Measurements from ENCODE around the gene STXBP5L. TPM values are rescaled to one million over a fixed set of nuclear protein-coding genes. Genes with fewer than 3 reads are reported as not detected.
"Not testable (repeated sequence)": the region's sequence is repeated elsewhere in the genome, so short reads cannot be mapped to it uniquely, and the experiment has no call there.

The STXBP5L gene
- total RNA-seq, 1 experiment from 2014 or later, result not detected

GRCh38 chr3:121362035-121362734 is 454.2 kb downstream of the STXBP5L start:
- in situ Hi-C loops (cut with HindIII; ENCODE audit: low pct_unique_long_range_greater_than_20kb, low sequenced_read_pairs), result no loop called here
- DNase-seq (ENCODE audit: low read depth), result no peak

GRCh38 chr3:121388308-121388707 is 480.3 kb downstream of the STXBP5L start:
- DNase-seq (ENCODE audit: low read depth), result not testable (repeated sequence)

GRCh38 chr3:121395967-121396366 is 488.0 kb downstream of the STXBP5L start:
- in situ Hi-C loops (cut with HindIII; ENCODE audit: low pct_unique_long_range_greater_than_20kb, low sequenced_read_pairs), result not testable (repeated sequence)

More at GRCh38 chr3:121388308-121388707, 480.3 kb downstream of the STXBP5L start:
- in situ Hi-C loops (cut with HindIII; ENCODE audit: low pct_unique_long_range_greater_than_20kb, low sequenced_read_pairs), result not testable (repeated sequence)

GRCh38 chr3:121398051-121398450 is 490.0 kb downstream of the STXBP5L start:
- DNase-seq (ENCODE audit: low read depth); in situ Hi-C loops (cut with HindIII; ENCODE audit: low pct_unique_long_range_greater_than_20kb, low sequenced_read_pairs): not testable (repeated sequence)

More at GRCh38 chr3:121395967-121396366, 488.0 kb downstream of the STXBP5L start:
- DNase-seq (ENCODE audit: low read depth), result not testable (repeated sequence)

DNA sequence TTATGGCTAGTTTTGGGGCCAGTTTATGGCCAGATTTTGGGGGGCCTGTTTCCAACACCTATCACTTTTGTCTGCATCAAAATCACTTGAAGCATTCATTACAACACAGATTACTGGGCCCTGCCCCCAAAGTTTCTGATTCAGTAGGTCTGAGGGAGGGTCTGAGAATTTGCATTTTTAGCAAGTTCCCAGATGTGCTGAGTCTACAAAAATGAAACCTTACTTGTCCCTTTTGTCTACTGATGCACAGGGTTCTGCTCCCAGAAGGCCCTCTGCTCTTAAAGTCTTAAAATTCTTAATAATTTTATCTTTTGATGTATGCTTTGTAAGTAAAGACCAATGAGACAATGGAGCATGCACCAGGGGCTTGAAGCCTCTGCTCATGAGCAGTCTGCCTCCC is 491.8 kb downstream of the STXBP5L start:
- no peak for DNase-seq (ENCODE audit: low read depth)
- in situ Hi-C loops (cut with HindIII; ENCODE audit: low pct_unique_long_range_greater_than_20kb, low sequenced_read_pairs), result no loop called here

DNA sequence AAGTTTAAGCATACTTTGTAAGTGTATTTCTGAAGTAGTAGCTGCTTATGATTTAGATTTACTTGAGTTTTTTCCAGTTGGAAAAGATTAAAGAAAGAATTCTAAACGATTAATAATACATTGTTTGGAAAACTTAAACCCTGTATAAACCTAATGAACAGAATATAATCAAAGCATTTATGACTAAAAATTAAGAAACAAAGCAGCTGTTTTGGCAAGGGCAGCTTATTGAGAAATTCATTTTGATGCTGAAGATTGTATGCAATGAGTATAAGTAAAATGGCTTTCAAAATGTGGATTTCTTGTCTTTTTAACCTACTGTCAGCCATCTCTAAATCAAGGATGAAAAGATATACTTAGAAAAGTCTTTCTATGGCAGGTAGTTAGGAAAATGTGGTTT is 497.6 kb downstream of the STXBP5L start:
- DNase-seq (ENCODE audit: low read depth), result no peak
- in situ Hi-C loops (cut with HindIII; ENCODE audit: low pct_unique_long_range_greater_than_20kb, low sequenced_read_pairs), result no loop called here

DNA sequence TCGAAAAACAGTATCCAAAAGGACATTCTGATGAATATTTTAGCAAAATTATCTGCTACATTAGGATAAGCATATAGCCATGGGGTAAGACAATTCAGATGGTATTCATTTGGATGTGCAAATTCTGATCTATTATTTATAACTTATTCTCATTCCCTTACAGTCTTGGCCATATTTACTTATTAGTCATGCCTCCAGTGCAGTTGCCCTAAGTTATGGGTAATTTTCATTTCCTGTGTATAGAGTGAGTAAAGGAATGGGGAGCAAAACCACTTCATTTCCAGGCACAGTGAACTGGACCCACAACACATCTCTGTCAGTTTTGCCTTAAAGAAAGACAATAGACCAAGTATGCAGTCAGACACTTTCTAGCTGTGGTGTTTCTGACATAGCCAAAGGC is 503.5 kb downstream of the STXBP5L start:
- in situ Hi-C loops (cut with HindIII; ENCODE audit: low pct_unique_long_range_greater_than_20kb, low sequenced_read_pairs), result no loop called here
- no peak for DNase-seq (ENCODE audit: low read depth)

- DNase-seq (ENCODE audit: low read depth), result no peak
- in situ Hi-C loops (cut with HindIII; ENCODE audit: low pct_unique_long_range_greater_than_20kb, low sequenced_read_pairs), result no loop called here
Measured at GRCh38 chr3:121414924-121415323, 506.9 kb downstream of the STXBP5L start.

GRCh38 chr3:121418182-121418581 is 510.2 kb downstream of the STXBP5L start:
- DNase-seq (ENCODE audit: low read depth), result no peak
- in situ Hi-C loops (cut with HindIII; ENCODE audit: low pct_unique_long_range_greater_than_20kb, low sequenced_read_pairs), result no loop called here

DNA sequence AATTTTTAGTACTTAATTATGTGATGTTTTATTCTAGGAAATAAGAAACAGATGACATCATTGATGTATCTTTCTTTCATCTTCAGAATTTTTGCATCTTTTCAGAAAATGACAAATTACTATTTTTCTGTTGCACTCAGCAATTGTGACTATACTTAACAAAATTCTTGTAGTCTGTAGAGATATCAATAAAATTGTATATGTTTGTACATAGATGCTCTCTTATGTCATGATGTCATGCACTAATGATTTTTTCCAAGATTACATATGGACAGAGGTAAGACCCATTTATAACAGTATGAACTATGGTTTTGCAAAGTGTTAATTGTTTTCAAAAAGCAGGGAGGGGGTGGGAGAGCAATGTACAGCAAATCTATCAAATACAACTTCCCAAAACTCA is 516.5 kb downstream of the STXBP5L start:
- no peak for DNase-seq (ENCODE audit: low read depth)
- in situ Hi-C loops (cut with HindIII; ENCODE audit: low pct_unique_long_range_greater_than_20kb, low sequenced_read_pairs), result no loop called here

DNA sequence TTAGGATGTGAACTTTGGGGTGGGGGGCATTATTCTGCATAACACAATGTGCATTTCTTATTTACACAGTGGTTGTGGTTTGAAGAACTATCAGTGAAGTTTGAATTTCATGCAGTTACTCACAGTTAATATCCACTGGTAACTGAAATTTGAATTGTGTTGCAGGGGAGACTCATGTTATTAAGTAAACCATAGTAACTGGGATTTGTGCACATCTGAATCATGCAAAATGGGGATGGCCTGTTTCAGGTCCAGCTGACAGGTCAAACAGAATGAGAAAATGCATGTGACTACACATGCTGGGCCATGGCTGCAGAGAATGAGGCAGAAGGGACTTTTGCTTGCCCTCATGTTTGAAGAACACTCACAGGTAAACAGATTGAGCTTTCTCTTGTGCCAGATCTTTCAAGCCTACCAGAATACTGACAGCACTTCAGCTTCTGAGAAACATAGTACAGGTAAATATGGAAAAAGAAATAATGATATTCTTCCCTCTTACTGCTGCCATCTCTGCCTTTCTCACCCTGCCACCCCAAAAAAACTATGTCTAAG is 522.7 kb downstream of the STXBP5L start:
- no peak for DNase-seq (ENCODE audit: low read depth)
- in situ Hi-C loops (cut with HindIII; ENCODE audit: low pct_unique_long_range_greater_than_20kb, low sequenced_read_pairs), result no loop called here

DNA sequence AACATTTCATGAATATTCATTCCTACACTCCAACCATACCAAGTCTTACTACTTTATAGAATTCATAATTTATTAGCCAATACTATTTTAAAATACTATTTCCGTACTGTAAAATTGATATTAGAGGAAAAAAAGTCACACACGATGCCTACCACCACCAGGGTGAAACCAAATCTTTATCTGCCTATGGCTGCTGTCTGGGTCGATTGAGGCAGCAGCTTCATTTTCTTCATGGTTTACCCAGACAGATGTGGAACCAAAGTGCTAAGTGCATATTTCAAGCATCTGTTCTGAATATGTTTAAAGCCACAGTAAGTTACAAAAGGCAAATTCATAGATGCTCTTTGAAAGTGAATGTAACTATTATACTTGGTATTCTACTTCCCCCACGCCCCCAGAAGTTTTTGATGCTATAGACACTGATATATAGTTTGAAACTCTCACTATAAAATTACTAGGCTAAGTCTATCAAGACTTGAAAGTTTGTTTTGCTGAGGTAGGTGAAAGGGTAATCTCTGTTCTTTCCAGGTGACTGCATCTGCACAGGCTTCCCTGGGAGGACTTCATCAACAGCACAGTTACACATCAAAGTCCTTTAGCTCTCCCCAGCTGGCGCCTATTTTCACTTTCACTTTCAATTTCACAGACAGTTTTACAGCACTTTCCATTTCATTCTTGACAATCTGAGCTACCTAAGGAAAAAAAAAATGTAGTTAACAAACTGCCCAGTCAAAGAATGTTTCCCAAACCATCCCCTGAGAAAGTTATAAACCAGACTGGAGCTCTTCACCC is 523.9 kb downstream of the STXBP5L start:
- in situ Hi-C loops (cut with HindIII; ENCODE audit: low pct_unique_long_range_greater_than_20kb, low sequenced_read_pairs), result no loop called here
- DNase-seq (ENCODE audit: low read depth), result peak; percentile 36

GRCh38 chr3:121436074-121436473 is 528.1 kb downstream of the STXBP5L start:
- in situ Hi-C loops (cut with HindIII; ENCODE audit: low pct_unique_long_range_greater_than_20kb, low sequenced_read_pairs), result no loop called here

DNA sequence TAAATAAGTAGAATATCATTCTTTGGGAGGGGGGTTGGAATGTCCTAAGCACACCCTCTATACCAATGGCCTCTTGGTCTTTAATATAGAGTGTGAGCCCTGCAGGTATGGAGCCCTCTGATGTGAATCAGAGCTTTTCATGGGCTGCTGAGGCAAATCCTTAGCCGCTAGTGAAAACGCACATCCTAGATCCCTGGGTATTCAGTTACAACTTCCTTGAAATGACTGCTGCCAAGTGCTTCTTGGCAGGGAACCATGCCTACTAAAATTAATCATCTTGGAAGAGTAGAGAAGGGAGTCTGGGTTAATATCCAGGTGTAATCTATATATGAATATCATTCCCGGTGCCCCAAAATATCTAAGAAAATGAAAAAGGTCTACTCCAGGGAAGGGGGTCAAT is 528.6 kb downstream of the STXBP5L start:
- in situ Hi-C loops (cut with HindIII; ENCODE audit: low pct_unique_long_range_greater_than_20kb, low sequenced_read_pairs), result no loop called here
- DNase-seq (ENCODE audit: low read depth), result no peak

More at GRCh38 chr3:121436074-121436473, 528.1 kb downstream of the STXBP5L start:
- no peak for DNase-seq (ENCODE audit: low read depth)

GRCh38 chr3:121443456-121443855 is 535.5 kb downstream of the STXBP5L start:
- DNase-seq (ENCODE audit: low read depth), result no peak
- in situ Hi-C loops (cut with HindIII; ENCODE audit: low pct_unique_long_range_greater_than_20kb, low sequenced_read_pairs), result no loop called here

DNA sequence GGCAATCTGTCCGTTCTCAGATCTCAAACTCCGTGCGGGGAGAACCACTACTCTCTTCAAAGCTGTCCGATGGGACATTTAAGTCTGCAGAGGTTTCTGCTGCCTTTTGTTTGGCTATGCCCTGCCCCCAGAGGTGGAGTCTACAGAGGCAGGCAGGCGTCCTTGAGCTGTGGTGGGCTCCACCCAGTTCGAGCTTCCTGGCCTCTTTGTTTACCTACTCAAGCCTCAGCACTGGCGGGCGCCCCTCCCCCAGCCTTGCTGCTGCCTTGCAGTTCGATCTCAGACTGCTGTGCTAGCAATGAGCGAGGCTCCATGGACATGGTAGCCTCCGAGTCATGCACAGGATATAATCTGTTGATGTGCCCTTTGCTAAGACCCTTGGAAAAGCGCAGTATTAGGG is 543.7 kb downstream of the STXBP5L start:
- in situ Hi-C loops (cut with HindIII; ENCODE audit: low pct_unique_long_range_greater_than_20kb, low sequenced_read_pairs), result not testable (repeated sequence)

GRCh38 chr3:121462565-121462964 is 554.6 kb downstream of the STXBP5L start:
- in situ Hi-C loops (cut with HindIII; ENCODE audit: low pct_unique_long_range_greater_than_20kb, low sequenced_read_pairs), result no loop called here
- DNase-seq (ENCODE audit: low read depth), result no peak

More for the DNA sequence above, 543.7 kb downstream of the STXBP5L start:
- not testable (repeated sequence) for DNase-seq (ENCODE audit: low read depth)

DNA sequence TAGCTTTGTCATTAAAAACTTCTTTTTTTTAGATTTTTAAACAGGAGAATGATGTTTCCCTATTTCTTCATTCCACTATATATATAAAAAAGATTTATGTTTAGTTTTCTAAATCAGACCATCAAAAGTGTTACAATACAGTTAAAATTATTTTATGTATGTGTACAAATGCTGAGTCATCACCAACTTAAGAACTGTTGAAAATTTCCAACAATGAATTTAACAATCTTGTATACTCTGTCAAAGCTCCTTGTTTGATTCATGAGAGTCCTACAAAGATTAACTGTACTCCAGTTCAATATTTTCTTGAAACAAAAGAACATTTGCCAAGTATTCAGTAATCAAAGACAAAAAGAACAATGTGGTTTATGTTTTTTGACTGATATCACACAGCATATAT is 555.7 kb downstream of the STXBP5L start:
- in situ Hi-C loops (cut with HindIII; ENCODE audit: low pct_unique_long_range_greater_than_20kb, low sequenced_read_pairs), result no loop called here
- no peak for DNase-seq (ENCODE audit: low read depth)

- DNase-seq (ENCODE audit: low read depth), result no peak
- in situ Hi-C loops (cut with HindIII; ENCODE audit: low pct_unique_long_range_greater_than_20kb, low sequenced_read_pairs), result no loop called here
Measured at GRCh38 chr3:121467085-121467484, 559.1 kb downstream of the STXBP5L start.
